Astrocyte of the spinal cord (primary cell): ENCODE data around the gene STK17B.
A peak's percentile ranks its signal among the peaks of the same experiment; 100 is the strongest.
"Not testable (repeated sequence)": the region's sequence is repeated elsewhere in the genome, so short reads cannot be mapped to it uniquely, and the experiment has no call there.

Experiments
- DNase-seq: peaks from one replicate; pipeline ENCODE4 v3.0.0; 2011; ENCODE audit warnings: low read depth, low spot score
- H3K4me3 ChIP-seq: 2 replicates; pipeline ENCODE4 v1.5.1; 2011; ENCODE audit warnings: low read depth, mild to moderate bottlenecking, low read length, moderate library complexity
- in situ Hi-C: cut with HindIII; loops from 2 replicates; pipeline ENCODE4 v1.10.0; 2017; ENCODE audit warnings: low sequenced_read_pairs
- TF ChIP-seq, protein P1 (sequence below): IDR thresholded peaks from 2 replicates; pipeline ENCODE4 v1.5.1; 2012; ENCODE audit warnings: low read depth, mild to moderate bottlenecking, low read length, inconsistent platforms

STK17B gene

GRCh38 chr2:196101325-196101991 is 69.9 kb downstream of the STK17B start:
- in situ Hi-C loops, result no loop called here
- DNase-seq, result peak; percentile 59
- TF ChIP-seq, protein P1, sequence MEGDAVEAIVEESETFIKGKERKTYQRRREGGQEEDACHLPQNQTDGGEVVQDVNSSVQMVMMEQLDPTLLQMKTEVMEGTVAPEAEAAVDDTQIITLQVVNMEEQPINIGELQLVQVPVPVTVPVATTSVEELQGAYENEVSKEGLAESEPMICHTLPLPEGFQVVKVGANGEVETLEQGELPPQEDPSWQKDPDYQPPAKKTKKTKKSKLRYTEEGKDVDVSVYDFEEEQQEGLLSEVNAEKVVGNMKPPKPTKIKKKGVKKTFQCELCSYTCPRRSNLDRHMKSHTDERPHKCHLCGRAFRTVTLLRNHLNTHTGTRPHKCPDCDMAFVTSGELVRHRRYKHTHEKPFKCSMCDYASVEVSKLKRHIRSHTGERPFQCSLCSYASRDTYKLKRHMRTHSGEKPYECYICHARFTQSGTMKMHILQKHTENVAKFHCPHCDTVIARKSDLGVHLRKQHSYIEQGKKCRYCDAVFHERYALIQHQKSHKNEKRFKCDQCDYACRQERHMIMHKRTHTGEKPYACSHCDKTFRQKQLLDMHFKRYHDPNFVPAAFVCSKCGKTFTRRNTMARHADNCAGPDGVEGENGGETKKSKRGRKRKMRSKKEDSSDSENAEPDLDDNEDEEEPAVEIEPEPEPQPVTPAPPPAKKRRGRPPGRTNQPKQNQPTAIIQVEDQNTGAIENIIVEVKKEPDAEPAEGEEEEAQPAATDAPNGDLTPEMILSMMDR, result no peak
- no peak overlapping the region for H3K4me3 ChIP-seq

DNA sequence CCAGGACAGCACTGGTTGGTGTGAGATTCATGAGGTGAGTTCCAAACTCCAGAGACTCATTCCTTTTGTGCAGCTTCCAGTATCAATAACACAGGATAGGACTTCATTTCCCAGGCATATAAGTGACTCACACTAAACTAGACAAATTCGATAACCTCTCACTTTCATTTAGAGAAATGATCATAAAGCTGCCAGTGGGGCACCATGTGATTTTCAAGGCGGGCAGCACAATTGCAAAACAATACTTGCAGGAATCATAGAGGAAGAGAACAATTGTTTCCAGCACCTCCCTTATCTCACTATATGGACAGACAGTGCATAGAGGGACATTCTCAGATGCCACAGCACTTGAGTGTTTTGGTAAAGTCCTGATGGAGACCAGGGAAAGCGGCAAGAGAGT is 71.5 kb downstream of the STK17B start:
- TF ChIP-seq, protein P1, result no peak
- DNase-seq, result peak; percentile 41
- no peak overlapping the region for H3K4me3 ChIP-seq
- in situ Hi-C loops, result no loop called here

- no peak overlapping the region for H3K4me3 ChIP-seq
- no peak for DNase-seq
- TF ChIP-seq, protein P1, result no peak
- in situ Hi-C loops, result no loop called here
These were observed 73.3 kb downstream of the STK17B start for GRCh38 chr2:196097864-196098660.

GRCh38 chr2:196096982-196097745 is 74.2 kb downstream of the STK17B start:
- H3K4me3 ChIP-seq, result no peak overlapping the region
- in situ Hi-C loops, result no loop called here
- DNase-seq, result no peak
- TF ChIP-seq, protein P1, result no peak

GRCh38 chr2:196096264-196096663 is 75.1 kb downstream of the STK17B start:
- no peak for DNase-seq
- in situ Hi-C loops, result no loop called here
- TF ChIP-seq, protein P1, result no peak
- H3K4me3 ChIP-seq, result no peak overlapping the region

GRCh38 chr2:196089448-196089847 is 81.9 kb downstream of the STK17B start:
- DNase-seq, result not testable (repeated sequence)

More at GRCh38 chr2:196089448-196089847, 81.9 kb downstream of the STK17B start:
- in situ Hi-C loops, H3K4me3 ChIP-seq: not testable (repeated sequence)
